ENCODE results near the gene MS4A15. TPM values are rescaled to one million over a fixed set of nuclear protein-coding genes. Genes with fewer than 3 reads are reported as not detected.

The MS4A15 gene
- total RNA-seq, 4 donors from 2014 or later: not detected

DNA sequence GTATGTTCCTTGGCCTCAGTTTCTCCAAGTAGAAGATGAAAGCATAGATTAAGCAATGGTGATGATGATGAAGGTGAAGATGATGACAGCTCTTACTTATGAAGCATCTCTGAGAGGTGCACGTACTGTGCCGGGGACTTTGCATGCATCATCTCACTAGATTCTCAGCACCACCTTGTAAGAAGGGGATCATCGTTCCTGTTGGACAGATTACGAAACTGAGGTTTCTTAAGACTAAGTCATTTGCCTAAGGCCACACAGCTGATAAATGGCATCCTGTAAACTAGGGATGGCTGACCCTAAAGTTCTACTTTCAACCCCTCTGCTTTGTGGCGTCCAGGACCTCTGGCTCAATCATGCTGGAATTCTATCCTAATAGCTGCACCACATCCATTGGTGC is 8.7 kb downstream of the MS4A15 start:
- Histone ChIP-seq H3K4me3 (no peak overlapping the region), H3K27ac (no peak overlapping the region), H3K9me3 (no peaks in the 10 kb centered on the region), H3K4me1 (no peaks in the 10 kb centered on the region), H3K36me3 (no peaks in the 10 kb centered on the region), H3K27me3 (peaks cover 0 to 46% (median 0%) of the 10 kb centered on the region in 4 donors)
- 69 to 83% methylated on average over 4 to 5 of the region's 5 CpGs for WGBS, 2 donors
- TF ChIP-seq, protein P1, sequence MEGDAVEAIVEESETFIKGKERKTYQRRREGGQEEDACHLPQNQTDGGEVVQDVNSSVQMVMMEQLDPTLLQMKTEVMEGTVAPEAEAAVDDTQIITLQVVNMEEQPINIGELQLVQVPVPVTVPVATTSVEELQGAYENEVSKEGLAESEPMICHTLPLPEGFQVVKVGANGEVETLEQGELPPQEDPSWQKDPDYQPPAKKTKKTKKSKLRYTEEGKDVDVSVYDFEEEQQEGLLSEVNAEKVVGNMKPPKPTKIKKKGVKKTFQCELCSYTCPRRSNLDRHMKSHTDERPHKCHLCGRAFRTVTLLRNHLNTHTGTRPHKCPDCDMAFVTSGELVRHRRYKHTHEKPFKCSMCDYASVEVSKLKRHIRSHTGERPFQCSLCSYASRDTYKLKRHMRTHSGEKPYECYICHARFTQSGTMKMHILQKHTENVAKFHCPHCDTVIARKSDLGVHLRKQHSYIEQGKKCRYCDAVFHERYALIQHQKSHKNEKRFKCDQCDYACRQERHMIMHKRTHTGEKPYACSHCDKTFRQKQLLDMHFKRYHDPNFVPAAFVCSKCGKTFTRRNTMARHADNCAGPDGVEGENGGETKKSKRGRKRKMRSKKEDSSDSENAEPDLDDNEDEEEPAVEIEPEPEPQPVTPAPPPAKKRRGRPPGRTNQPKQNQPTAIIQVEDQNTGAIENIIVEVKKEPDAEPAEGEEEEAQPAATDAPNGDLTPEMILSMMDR (IDR thresholded peaks at IDR 0.05): no peak
- no peak for TF ChIP-seq POLR2A (IDR thresholded peaks at IDR 0.05)
- no peak for DNase-seq
- intact Hi-C loops (cut with DNase I): no loop called here

DNA sequence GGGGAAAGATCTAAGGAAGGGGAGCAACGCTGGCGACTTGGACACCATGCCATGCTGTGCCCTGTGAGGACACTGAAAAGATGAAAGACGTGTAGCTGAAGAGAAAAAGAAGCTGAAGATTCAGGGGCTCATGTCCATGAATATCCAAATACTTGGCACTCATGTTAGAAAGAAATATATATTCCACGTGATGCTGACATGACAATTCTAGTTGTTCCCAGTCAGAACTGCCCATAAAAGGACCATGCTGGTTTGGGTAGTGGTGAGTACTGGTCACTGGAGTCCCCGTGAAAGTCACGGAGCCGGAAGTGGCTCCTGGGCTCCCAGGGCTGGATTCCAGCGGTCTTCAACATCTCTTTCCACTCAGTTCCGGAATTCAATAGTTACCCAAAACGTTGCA is 9.9 kb downstream of the MS4A15 start:
- Histone ChIP-seq H3K4me1 (no peaks in the 10 kb centered on the region), H3K27ac (no peak overlapping the region), H3K27me3 (peaks cover 0 to 44% (median 0%) of the 10 kb centered on the region in 4 donors), H3K4me3 (no peak overlapping the region), H3K9me3 (no peaks in the 10 kb centered on the region), H3K36me3 (no peaks in the 10 kb centered on the region)
- DNase-seq: no peak
- WGBS, 2 donors: 79 to 81% methylated on average over 9 to 10 of the region's 10 CpGs
- TF ChIP-seq, protein P1 (IDR thresholded peaks at IDR 0.05): no peak
- TF ChIP-seq POLR2A (IDR thresholded peaks at IDR 0.05): no peak
- intact Hi-C loops (cut with DNase I): no loop called here

GRCh38 chr11:60767388-60767811 is 10.7 kb downstream of the MS4A15 start:
- Histone ChIP-seq H3K4me1 (no peaks in the 10 kb centered on the region), H3K9me3 (no peaks in the 10 kb centered on the region), H3K27ac (no peak overlapping the region), H3K4me3 (no peak overlapping the region), H3K36me3 (no peaks in the 10 kb centered on the region), H3K27me3 (peaks cover 0 to 44% (median 0%) of the 10 kb centered on the region in 4 donors)
- 19 to 42% methylated on average over 2 to 19 of the region's 26 CpGs for WGBS, 2 donors
- intact Hi-C loops (cut with DNase I): no loop called here
- no peak for TF ChIP-seq POLR2A (IDR thresholded peaks at IDR 0.05)
- TF ChIP-seq, protein P1 (IDR thresholded peaks at IDR 0.05): no peak
- DNase-seq: no peak

DNA sequence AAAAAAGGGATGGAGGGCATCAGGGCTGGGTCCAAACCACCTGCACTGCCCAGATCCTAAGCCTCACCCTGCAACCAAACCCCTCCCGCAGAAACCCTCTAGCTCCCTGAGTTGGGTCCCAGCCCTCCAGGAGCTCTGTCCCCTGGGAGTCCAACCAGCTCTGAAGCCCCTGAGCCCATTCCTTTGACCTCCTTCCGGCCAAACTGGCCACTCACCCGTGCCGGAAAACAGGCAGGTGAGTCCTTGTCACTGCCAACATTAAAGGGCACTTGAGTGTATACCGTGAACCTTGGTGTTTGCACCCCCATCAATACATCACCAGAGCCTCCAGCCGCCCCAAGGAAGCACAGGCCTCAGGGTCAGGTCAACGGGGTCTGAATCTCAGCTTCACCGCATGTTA is 11.5 kb downstream of the MS4A15 start:
- no peak for DNase-seq

DNA sequence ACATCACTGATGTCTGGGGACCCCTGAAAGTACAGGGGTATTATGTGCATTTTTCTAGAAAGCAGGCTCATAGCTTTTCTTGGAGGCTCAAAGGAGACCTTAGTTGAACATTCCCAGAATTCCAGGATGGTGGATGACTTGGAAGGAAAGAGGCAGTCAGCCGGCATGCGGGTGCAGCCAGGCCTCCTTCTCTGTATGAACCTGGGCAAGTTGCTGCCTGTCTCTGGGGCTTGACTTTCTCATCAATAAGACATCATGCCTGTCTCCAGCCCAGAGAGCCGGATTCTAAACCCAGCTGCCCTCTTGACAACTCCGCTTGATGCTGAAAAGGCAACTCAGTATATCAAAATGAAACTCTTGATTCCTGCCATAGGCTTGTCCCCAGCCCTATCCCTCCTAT is 12.6 kb downstream of the MS4A15 start:
- TF ChIP-seq, protein P1 (IDR thresholded peaks at IDR 0.05): no peak
- TF ChIP-seq POLR2A (IDR thresholded peaks at IDR 0.05): no peak
- H3K27me3 ChIP-seq: peaks cover 0 to 32% (median 0%) of the 10 kb centered on the region in 4 donors
- no peak overlapping the region for H3K27ac ChIP-seq
- no peak for DNase-seq
- WGBS, 2 donors: 39 to 40% methylated on average over 4 of the region's 4 CpGs
- intact Hi-C loops (cut with DNase I): no loop called here
- no peak overlapping the region for H3K4me3 ChIP-seq
- H3K4me1 ChIP-seq: no peaks in the 10 kb centered on the region
- no peaks in the 10 kb centered on the region for H3K9me3 ChIP-seq
- H3K36me3 ChIP-seq: no peaks in the 10 kb centered on the region

More for the DNA sequence above, 11.5 kb downstream of the MS4A15 start:
- 78 to 93% methylated on average over 3 to 5 of the region's 8 CpGs for WGBS, 2 donors
- Histone ChIP-seq H3K27me3 (peaks cover 0 to 42% (median 0%) of the 10 kb centered on the region in 4 donors), H3K4me1 (no peaks in the 10 kb centered on the region), H3K4me3 (no peak overlapping the region), H3K27ac (no peak overlapping the region), H3K9me3 (no peaks in the 10 kb centered on the region), H3K36me3 (no peaks in the 10 kb centered on the region)
- TF ChIP-seq, protein P1 (IDR thresholded peaks at IDR 0.05): no peak
- TF ChIP-seq POLR2A (IDR thresholded peaks at IDR 0.05): no peak
- intact Hi-C loops (cut with DNase I): no loop called here

Data from esophagus squamous epithelium (tissue), 5 donors.